IMR-90 (cell line): Measurements from ENCODE around the gene PTGES2.

ENCODE experiments used
- BHLHE40 ChIP-seq: fragments of 150-350 bp; IDR thresholded peaks from 2 replicates; pipeline ENCODE4 v1.6.1; 2016; ENCODE audit warnings: mild to moderate bottlenecking, low read depth, low read length
- MAFK ChIP-seq: IDR thresholded peaks from 2 replicates; pipeline ENCODE4 v1.6.1; 2012; ENCODE audit warnings: low read depth, low read length, improper control_type of control experiment
- MAZ ChIP-seq: IDR thresholded peaks from 2 replicates; pipeline ENCODE4 v1.6.1; 2012; ENCODE audit warnings: low read depth, mild to moderate bottlenecking, low read length, improper control_type of control experiment, moderate library complexity, borderline replicate concordance
- MXI1 ChIP-seq: IDR thresholded peaks from 2 replicates; pipeline ENCODE4 v1.6.1; 2012; ENCODE audit warnings: low read depth, mild to moderate bottlenecking, low read length, moderate library complexity, borderline replicate concordance
- POLR2A ChIP-seq: IDR thresholded peaks from 2 replicates; pipeline ENCODE4 v1.6.1; 2012; ENCODE audit warnings: mild to moderate bottlenecking, low read depth, low read length
- RAD21 ChIP-seq: IDR thresholded peaks from 2 replicates; pipeline ENCODE4 v1.6.1; 2012; ENCODE audit warnings: low read length, improper control_type of control experiment
- RCOR1 ChIP-seq: IDR thresholded peaks from 2 replicates; pipeline ENCODE4 v1.6.1; 2012; ENCODE audit warnings: mild to moderate bottlenecking, low read length, improper control_type of control experiment; ENCODE audit not compliant: insufficient replicate concordance
- RFX5 ChIP-seq: IDR thresholded peaks from 2 replicates; pipeline ENCODE4 v1.8.0; 2012; ENCODE audit warnings: low read depth, mild to moderate bottlenecking, low read length, moderate library complexity
- TF ChIP-seq, protein P1 (sequence below): conservative IDR thresholded peaks from 2 replicates; pipeline ENCODE4 v1.5.1; 2012; ENCODE audit warnings: mild to moderate bottlenecking, low read depth, low read length, improper control_type of control experiment
- TF ChIP-seq, protein P2 (sequence below): fragments of 150-350 bp; IDR thresholded peaks from 2 replicates; pipeline ENCODE4 v1.6.1; 2016; ENCODE audit warnings: low read depth, mild to moderate bottlenecking, low read length, moderate library complexity, borderline replicate concordance
- TF ChIP-seq, protein P3 (sequence below): fragments of 150-350 bp; IDR thresholded peaks from 2 replicates; pipeline ENCODE4 v1.6.1; 2017; ENCODE audit warnings: mild to moderate bottlenecking, antibody characterized with exemption, low read length, low read depth

DNA sequence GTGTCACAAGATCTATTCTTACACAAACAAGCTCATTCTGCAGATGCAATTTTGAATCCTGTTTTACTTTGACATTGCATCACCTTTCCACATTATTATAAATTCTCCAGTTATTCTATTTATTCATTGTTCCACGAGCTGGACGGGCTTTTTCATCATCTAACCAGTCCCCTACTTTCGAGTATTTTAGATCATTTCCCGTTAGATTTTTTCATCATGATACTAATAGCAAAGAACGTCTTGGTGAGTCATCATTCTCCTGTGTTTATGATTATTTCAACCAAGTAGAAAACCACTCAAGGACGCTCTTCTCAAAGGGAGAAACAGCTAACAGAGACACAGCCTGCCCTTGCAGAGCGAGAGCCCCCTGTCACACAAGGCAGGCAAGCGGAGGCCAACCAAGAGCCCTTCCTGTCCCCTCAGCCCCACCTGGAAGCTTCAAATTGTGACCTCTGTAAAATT is 47.6 kb upstream of the PTGES2 start:
- no peak for TF ChIP-seq RCOR1
- TF ChIP-seq, protein P1, sequence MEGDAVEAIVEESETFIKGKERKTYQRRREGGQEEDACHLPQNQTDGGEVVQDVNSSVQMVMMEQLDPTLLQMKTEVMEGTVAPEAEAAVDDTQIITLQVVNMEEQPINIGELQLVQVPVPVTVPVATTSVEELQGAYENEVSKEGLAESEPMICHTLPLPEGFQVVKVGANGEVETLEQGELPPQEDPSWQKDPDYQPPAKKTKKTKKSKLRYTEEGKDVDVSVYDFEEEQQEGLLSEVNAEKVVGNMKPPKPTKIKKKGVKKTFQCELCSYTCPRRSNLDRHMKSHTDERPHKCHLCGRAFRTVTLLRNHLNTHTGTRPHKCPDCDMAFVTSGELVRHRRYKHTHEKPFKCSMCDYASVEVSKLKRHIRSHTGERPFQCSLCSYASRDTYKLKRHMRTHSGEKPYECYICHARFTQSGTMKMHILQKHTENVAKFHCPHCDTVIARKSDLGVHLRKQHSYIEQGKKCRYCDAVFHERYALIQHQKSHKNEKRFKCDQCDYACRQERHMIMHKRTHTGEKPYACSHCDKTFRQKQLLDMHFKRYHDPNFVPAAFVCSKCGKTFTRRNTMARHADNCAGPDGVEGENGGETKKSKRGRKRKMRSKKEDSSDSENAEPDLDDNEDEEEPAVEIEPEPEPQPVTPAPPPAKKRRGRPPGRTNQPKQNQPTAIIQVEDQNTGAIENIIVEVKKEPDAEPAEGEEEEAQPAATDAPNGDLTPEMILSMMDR, result no peak
- TF ChIP-seq BHLHE40, result no peak; the same call in 1 of the 2 replicates
- no peak for TF ChIP-seq MAFK
- TF ChIP-seq RFX5, result no peak
- no peak for TF ChIP-seq POLR2A
- no peak for TF ChIP-seq MAZ
- TF ChIP-seq MXI1, result no peak
- TF ChIP-seq RAD21, result no peak
- TF ChIP-seq, protein P2, sequence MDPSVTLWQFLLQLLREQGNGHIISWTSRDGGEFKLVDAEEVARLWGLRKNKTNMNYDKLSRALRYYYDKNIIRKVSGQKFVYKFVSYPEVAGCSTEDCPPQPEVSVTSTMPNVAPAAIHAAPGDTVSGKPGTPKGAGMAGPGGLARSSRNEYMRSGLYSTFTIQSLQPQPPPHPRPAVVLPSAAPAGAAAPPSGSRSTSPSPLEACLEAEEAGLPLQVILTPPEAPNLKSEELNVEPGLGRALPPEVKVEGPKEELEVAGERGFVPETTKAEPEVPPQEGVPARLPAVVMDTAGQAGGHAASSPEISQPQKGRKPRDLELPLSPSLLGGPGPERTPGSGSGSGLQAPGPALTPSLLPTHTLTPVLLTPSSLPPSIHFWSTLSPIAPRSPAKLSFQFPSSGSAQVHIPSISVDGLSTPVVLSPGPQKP, result no peak
- TF ChIP-seq, protein P3, sequence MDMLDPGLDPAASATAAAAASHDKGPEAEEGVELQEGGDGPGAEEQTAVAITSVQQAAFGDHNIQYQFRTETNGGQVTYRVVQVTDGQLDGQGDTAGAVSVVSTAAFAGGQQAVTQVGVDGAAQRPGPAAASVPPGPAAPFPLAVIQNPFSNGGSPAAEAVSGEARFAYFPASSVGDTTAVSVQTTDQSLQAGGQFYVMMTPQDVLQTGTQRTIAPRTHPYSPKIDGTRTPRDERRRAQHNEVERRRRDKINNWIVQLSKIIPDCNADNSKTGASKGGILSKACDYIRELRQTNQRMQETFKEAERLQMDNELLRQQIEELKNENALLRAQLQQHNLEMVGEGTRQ, result no peak
